Activated CD8-positive, alpha-beta T cell treated with anti-CD3 and anti-CD28 coated beads for 36 hours (primary cell): ENCODE measurements around the gene STAT6. TPM values are rescaled to one million over a fixed set of nuclear protein-coding genes. Genes with fewer than 3 reads are reported as not detected.
A peak's percentile ranks its signal among the peaks of the same experiment; 100 is the strongest.

Experiments used
- ATAC-seq: fragments of 200-7000 bp; cut with Tn5 transposase; one replicate; pipeline ENCODE4 v1.10.0; 2021; ENCODE audit warnings: mild to moderate bottlenecking, moderate library complexity
- CTCF ChIA-PET: fragments of 350-600 bp; sonication (Branson Sonifier 250); formaldehyde crosslinking; loops from one replicate; lab custom pipeline; 2021; ENCODE audit warnings: antibody characterized with exemption; lab: Charles Lee
- POLR2A ChIA-PET: fragments of 350-600 bp; sonication (Branson Sonifier 250); formaldehyde crosslinking; loops from one replicate; lab custom pipeline; 2021; ENCODE audit warnings: antibody characterized with exemption; lab: Charles Lee
- DNase-seq: peaks from one replicate; pipeline ENCODE4 v3.0.0-alpha.2; 2020
- H3K27ac Mint-ChIP-seq: one replicate; pipeline ENCODE4 v1.8.0; 2021; ENCODE audit warnings: mild to moderate bottlenecking, mixed read lengths
- H3K27me3 Mint-ChIP-seq: one replicate; pipeline ENCODE4 v1.8.0; 2021; ENCODE audit warnings: mixed read lengths
- H3K36me3 Mint-ChIP-seq: one replicate; pipeline ENCODE4 v1.8.0; 2021; ENCODE audit warnings: low read depth, mixed read lengths
- H3K4me1 Mint-ChIP-seq: one replicate; pipeline ENCODE4 v1.8.0; 2021; ENCODE audit warnings: low read depth, mixed read lengths
- H3K4me3 Mint-ChIP-seq: one replicate; pipeline ENCODE4 v1.8.0; 2021; ENCODE audit warnings: mild to moderate bottlenecking, moderate library complexity, mixed read lengths
- H3K9me3 Mint-ChIP-seq: one replicate; pipeline ENCODE4 v1.8.0; 2021; ENCODE audit warnings: mixed read lengths
- intact Hi-C: fragments of 100-400 bp; cut with micrococcal nuclease; formaldehyde crosslinking; loops from one replicate; pipeline ENCODE4 v1.10.0; 2022
- total RNA-seq, 2 experiments: library from RNA; stranded (reverse); gene quantifications; one replicate each; pipeline ENCODE4 v1.2.3, GENCODE V29; 2021
- TF ChIP-seq, protein P1 (sequence below): fragments of 200-600 bp; IDR thresholded peaks from one replicate; pipeline ENCODE4 v1.8.0; 2022; ENCODE audit warnings: antibody characterized with exemption, mild to moderate bottlenecking

STAT6 gene
- total RNA-seq, 2 experiments from 2014 or later = 207 to 209 TPM

DNA sequence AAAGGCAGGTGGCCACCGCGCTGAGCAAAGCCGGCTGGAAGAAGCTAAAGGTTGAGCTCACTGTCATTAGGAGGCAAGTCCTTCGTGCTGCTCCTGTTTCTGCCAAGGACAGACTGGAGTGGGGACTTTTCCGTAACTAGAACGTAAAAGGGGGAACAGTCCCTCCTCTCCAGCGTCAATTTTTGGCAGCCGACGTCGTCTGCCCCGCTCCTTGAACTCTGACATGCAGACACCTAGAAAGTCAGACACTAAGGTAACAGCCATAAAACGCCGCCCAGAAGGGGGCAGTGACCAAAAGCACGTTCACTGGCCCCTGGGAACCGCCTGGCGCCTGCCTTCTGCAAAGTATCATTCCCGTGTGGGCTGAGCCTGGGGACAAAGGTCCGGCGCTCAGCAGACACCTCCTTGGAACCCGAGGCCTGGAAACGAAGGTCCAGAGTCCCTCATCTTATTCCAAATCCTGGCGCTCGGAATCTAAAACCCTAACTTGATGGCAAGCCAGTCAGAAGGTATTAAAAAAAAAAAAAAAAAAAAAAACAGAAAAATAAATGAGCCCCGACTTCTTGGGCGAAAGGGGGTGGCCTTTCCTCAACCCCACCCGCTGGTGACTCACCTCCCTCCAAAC, 16.1 kb upstream of the STAT6 start:
- Mint-ChIP-seq H3K4me1 (peaks cover 16% of the 10 kb centered on the region), H3K27ac (no peak overlapping the region), H3K36me3 (peaks cover 2% of the 10 kb centered on the region), H3K27me3 (no peaks in the 10 kb centered on the region), H3K4me3 (peak overlapping the region; percentile 78), H3K9me3 (peaks cover 7% of the 10 kb centered on the region)
- peak; percentile 42 for ATAC-seq
- peak; percentile 80 for DNase-seq
- CTCF ChIA-PET = interaction anchor here (0.8 to 12.0 kb wide), 9 partner anchors 10 to 126 kb away, joined by 3 to 153 read pairs (median 5); partner anchors contain the start of gene STAT6
- POLR2A ChIA-PET = interaction anchor here (0.7 to 3.1 kb wide), 5 partner anchors 9 to 57 kb away, joined by 3 to 24 read pairs (median 3); partner anchors contain the start of gene STAT6
- intact Hi-C loops = no loop called here
- TF ChIP-seq, protein P1, sequence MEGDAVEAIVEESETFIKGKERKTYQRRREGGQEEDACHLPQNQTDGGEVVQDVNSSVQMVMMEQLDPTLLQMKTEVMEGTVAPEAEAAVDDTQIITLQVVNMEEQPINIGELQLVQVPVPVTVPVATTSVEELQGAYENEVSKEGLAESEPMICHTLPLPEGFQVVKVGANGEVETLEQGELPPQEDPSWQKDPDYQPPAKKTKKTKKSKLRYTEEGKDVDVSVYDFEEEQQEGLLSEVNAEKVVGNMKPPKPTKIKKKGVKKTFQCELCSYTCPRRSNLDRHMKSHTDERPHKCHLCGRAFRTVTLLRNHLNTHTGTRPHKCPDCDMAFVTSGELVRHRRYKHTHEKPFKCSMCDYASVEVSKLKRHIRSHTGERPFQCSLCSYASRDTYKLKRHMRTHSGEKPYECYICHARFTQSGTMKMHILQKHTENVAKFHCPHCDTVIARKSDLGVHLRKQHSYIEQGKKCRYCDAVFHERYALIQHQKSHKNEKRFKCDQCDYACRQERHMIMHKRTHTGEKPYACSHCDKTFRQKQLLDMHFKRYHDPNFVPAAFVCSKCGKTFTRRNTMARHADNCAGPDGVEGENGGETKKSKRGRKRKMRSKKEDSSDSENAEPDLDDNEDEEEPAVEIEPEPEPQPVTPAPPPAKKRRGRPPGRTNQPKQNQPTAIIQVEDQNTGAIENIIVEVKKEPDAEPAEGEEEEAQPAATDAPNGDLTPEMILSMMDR = peak; percentile 32

DNA sequence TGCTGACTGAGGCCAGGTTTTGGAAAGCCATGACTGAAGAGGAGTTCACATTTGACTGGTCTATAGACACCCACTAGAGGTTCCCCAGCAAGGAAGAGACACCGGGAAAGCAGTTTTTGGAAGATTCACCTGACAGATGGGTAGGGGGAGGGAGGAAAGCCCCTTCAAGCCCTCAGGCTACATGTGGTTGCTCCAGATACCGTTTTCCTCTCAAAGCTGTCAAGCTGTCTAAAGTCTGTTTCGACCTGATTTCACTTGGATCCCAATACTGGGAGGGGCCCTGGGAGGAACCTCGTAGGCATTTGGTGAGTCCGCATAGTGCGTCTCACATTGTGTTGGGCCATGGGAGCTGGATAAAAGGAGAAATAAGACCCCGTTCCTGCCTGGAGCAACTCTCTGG, 15.4 kb upstream of the STAT6 start:
- Mint-ChIP-seq H3K27me3 (no peaks in the 10 kb centered on the region), H3K27ac (no peak overlapping the region), H3K4me3 (no peak overlapping the region), H3K4me1 (peaks cover 16% of the 10 kb centered on the region), H3K9me3 (peaks cover 7% of the 10 kb centered on the region), H3K36me3 (peaks cover 2% of the 10 kb centered on the region)
- POLR2A ChIA-PET = interaction anchor here (0.7 to 3.1 kb wide), 3 partner anchors 15 to 39 kb away, joined by 3 to 24 read pairs (median 5); partner anchors contain the start of gene STAT6
- DNase-seq (no peak), ATAC-seq (no peak)
- CTCF ChIA-PET = interaction anchor here (0.8 to 12.0 kb wide), 6 partner anchors 9 to 57 kb away, joined by 3 to 153 read pairs (median 16); partner anchors contain the start of gene STAT6
- intact Hi-C loops = no loop called here
- TF ChIP-seq, protein P1 = no peak

DNA sequence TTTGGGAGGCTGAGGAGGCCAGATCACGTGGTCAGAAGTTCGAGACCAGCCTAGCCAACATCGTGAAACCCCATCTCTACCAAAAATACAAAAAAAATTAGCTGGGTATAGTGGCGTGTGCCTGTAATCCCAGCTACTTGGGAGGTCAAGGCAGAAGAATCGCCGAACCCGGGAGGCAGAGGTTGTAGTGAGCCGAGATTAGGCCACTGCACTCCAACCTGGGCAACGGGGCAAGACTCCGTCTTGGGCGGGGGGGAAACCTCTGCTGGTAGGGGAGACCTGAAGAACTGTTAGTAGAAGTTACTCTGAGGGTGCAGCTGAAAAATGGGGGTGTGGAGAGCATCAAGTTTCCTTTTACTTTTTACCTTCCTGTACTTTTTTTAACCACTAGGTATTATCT, 14.9 kb upstream of the STAT6 start:
- Mint-ChIP-seq H3K36me3 (peaks cover 2% of the 10 kb centered on the region), H3K27me3 (no peaks in the 10 kb centered on the region), H3K9me3 (peaks cover 7% of the 10 kb centered on the region), H3K4me1 (peaks cover 15% of the 10 kb centered on the region), H3K4me3 (no peak overlapping the region), H3K27ac (no peak overlapping the region)
- ATAC-seq = no peak
- TF ChIP-seq, protein P1 = no peak
- ChIA-PET CTCF (interaction anchor here (0.9 to 12.0 kb wide), 9 partner anchors 14 to 116 kb away, joined by 3 to 153 read pairs (median 16); partner anchors contain the start of genes NEMP1 and STAT6), POLR2A (no interaction called here)
- no peak for DNase-seq
- intact Hi-C loops = no loop called here

DNA sequence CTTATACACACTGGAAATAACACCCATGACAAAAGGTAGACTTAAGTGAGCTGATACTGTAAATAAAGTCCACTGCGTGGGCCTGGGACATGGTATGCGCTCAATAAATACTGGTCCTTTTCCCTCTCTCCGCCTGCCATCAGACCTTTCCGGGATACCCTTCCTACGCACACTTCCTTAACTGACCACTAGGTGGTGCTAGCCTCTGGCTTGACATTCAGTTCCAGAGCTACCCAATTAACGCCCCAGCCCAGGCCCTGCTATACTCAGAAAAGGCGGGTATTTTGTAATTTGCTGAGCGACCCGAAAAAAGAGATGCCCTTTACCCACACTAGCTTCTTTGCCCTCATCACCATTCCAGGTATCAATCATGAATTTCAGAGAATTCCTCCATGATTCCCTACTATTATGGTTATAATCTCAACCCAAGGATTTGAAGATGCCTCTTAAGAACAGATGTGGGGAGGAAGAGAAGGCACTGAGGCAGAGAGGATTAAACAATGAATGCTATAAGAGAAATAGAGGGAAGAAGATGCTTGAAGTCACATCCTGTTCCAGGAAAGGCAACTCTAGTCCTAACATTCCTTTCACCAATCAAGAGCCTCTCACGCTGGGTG, 13.2 kb upstream of the STAT6 start:
- Mint-ChIP-seq H3K9me3 (peaks cover 7% of the 10 kb centered on the region), H3K4me3 (no peak overlapping the region), H3K4me1 (peaks cover 5% of the 10 kb centered on the region), H3K27ac (no peak overlapping the region), H3K27me3 (no peaks in the 10 kb centered on the region), H3K36me3 (peaks cover 2% of the 10 kb centered on the region)
- ChIA-PET CTCF (interaction anchor here (0.6 to 12.0 kb wide), 52 partner anchors 8 to 367 kb away, joined by 3 to 153 read pairs (median 4); partner anchors contain the start of genes NEMP1, SHMT2, STAC3 and STAT6), POLR2A (interaction anchor here (0.8 to 1.5 kb wide), 6 partner anchors 12 to 59 kb away, joined by 3 to 5 read pairs (median 4); partner anchors contain the start of gene STAT6)
- TF ChIP-seq, protein P1 = peak; percentile 91
- peak; percentile 75 for ATAC-seq
- intact Hi-C loops = loop anchor here (5.0 kb wide), 1 partner anchor 58 kb away; no protein-coding TSS in a partner anchor
- peak; percentile 89 for DNase-seq
